Renal cortical epithelial cell (primary cell): Measurements from ENCODE around the gene ALG6. TPM values are rescaled to one million over a fixed set of nuclear protein-coding genes. Genes with fewer than 3 reads are reported as not detected.

ENCODE experiments used
- total RNA-seq: library from RNA; depleted of rRNA; stranded (reverse); fragments of >200 nt; gene quantifications from 2 replicates; pipeline ENCODE4 v1.2.3, GENCODE V29; 2014

The ALG6 gene
- total RNA-seq, 1 donor from 2014 or later, result 16.7 TPM

Other genes starting within 250 kb of the ALG6 start
- not detected in 2 replicates for gene FOXD3, start 45.1 kb upstream of the ALG6 start, total RNA-seq
- 14.0 and 33.3 TPM in 2 replicates for gene ITGB3BP, start 155.6 kb downstream of the ALG6 start, total RNA-seq
- gene EFCAB7, start 155.9 kb downstream of the ALG6 start, total RNA-seq, result 8.5 and 15.1 TPM in 2 replicates
- gene PGM1, start 225.8 kb downstream of the ALG6 start, total RNA-seq, result 99.7 and 152 TPM in 2 replicates